SIG-M5 (cell line): ENCODE results near the gene PLXNB1.
A peak's percentile ranks its signal among the peaks of the same experiment; 100 is the strongest.
"Not testable (repeated sequence)": the region's sequence is repeated elsewhere in the genome, so short reads cannot be mapped to it uniquely, and the experiment has no call there.

Experiments used
- DNase-seq: peaks from one replicate; lab custom pipeline; 2025; lab: John Stamatoyannopoulos, UW

Gene PLXNB1

GRCh38 chr3:48463703-48464102 is 33.8 kb upstream of the PLXNB1 start:
- DNase-seq: no peak

GRCh38 chr3:48461767-48462166 is 31.9 kb upstream of the PLXNB1 start:
- not testable (repeated sequence) for DNase-seq

- no peak for DNase-seq
Measured at GRCh38 chr3:48460517-48460902, 30.6 kb upstream of the PLXNB1 start.

- no peak for DNase-seq
Measured at GRCh38 chr3:48459773-48460516, 30.1 kb upstream of the PLXNB1 start.

GRCh38 chr3:48459331-48459730 is 29.4 kb upstream of the PLXNB1 start:
- no peak for DNase-seq

GRCh38 chr3:48456456-48456855 is 26.6 kb upstream of the PLXNB1 start:
- DNase-seq: no peak

GRCh38 chr3:48451270-48451669 is 21.4 kb upstream of the PLXNB1 start:
- DNase-seq: no peak

- peak; percentile 19 for DNase-seq
Measured at GRCh38 chr3:48446425-48447193, 16.7 kb upstream of the PLXNB1 start, which contains the start of gene ATRIP. ATRIP (plus strand) TSS chr3:48446737; CDS start chr3:48446846, 109 bp downstream.

- no peak for DNase-seq
Measured at GRCh38 chr3:48446043-48446424, 16.1 kb upstream of the PLXNB1 start.

GRCh38 chr3:48445277-48445882 is 15.5 kb upstream of the PLXNB1 start:
- DNase-seq: no peak

GRCh38 chr3:48441940-48442339 is 12.1 kb upstream of the PLXNB1 start:
- no peak for DNase-seq

- DNase-seq: no peak
Measured at GRCh38 chr3:48440590-48440958, 10.7 kb upstream of the PLXNB1 start.

GRCh38 chr3:48439820-48440589 is 10.1 kb upstream of the PLXNB1 start, which contains the start of the genes CCDC51 and TMA7:
CCDC51 (minus strand) TSS chr3:48440119; CDS start chr3:48435128, 4,991 bp downstream.
TMA7 (plus strand) TSS chr3:48440257; CDS start chr3:48440297, 40 bp downstream.
- peak; percentile 84 for DNase-seq

- DNase-seq: no peak
Measured at GRCh38 chr3:48437812-48438211, 7.9 kb upstream of the PLXNB1 start.

GRCh38 chr3:48436855-48437254 is 7.0 kb upstream of the PLXNB1 start:
- DNase-seq: no peak

- no peak for DNase-seq
Measured at GRCh38 chr3:48436477-48436787, 6.5 kb upstream of the PLXNB1 start.

- no peak for DNase-seq
Measured at GRCh38 chr3:48435774-48436476, 6.0 kb upstream of the PLXNB1 start.

GRCh38 chr3:48435223-48435595 is 5.3 kb upstream of the PLXNB1 start:
- no peak for DNase-seq

GRCh38 chr3:48434591-48435222 is 4.8 kb upstream of the PLXNB1 start:
- DNase-seq: no peak

GRCh38 chr3:48433472-48434118 is 3.7 kb upstream of the PLXNB1 start:
- DNase-seq: no peak
